K562 (cell line): ENCODE measurements around the gene PCBP3.
"Not testable (repeated sequence)": the region's sequence is repeated elsewhere in the genome, so short reads cannot be mapped to it uniquely, and the experiment has no call there.

Source experiments
- ATF6 ChIP-seq: sonication (generic); formaldehyde crosslinking; IDR thresholded peaks from 2 replicates; pipeline ENCODE4 v1.4.0; 2020; ENCODE audit warnings: mild to moderate bottlenecking, missing genetic modification reagents
- E2F5 ChIP-seq: sonication (generic); formaldehyde crosslinking; IDR thresholded peaks from 2 replicates; pipeline ENCODE4 v1.8.0; 2022; ENCODE audit warnings: mild to moderate bottlenecking, missing genetic modification reagents
- EZH2 ChIP-seq: IDR thresholded peaks from 2 replicates; pipeline ENCODE4 v1.6.1; 2012; ENCODE audit warnings: low read depth, mild to moderate bottlenecking, inconsistent platforms, low read length, borderline replicate concordance
- USF2 ChIP-seq: sonication (generic); formaldehyde crosslinking; IDR thresholded peaks from 2 replicates; pipeline ENCODE4 v1.5.0; 2020; ENCODE audit warnings: missing genetic modification reagents
- ZNF41 ChIP-seq: fragments of 250-450 bp; sonication (Bioruptor Pico); conservative IDR thresholded peaks from 2 replicates; pipeline ENCODE4 v1.4.0; 2020; ENCODE audit warnings: mild to moderate bottlenecking

GRCh38 chr21:45961408-45961807 lies 317.9 kb downstream of the PCBP3 start:
- not testable (repeated sequence) for TF ChIP-seq USF2 (CRISPR knock-in tag); ZNF41 (CRISPR knock-in tag); E2F5; ATF6 (CRISPR knock-in tag); EZH2
